Activated naive CD4-positive, alpha-beta T cell treated with anti-CD3 and anti-CD28 coated beads, Interleukin-2, amount 50 U/mL, for 72 hours (primary cell): Measurements from ENCODE around the gene ANKRD44. TPM values are rescaled to one million over a fixed set of nuclear protein-coding genes. Genes with fewer than 3 reads are reported as not detected.

Source experiments
- ATAC-seq, 2 donors: fragments of 150-1000 bp; cut with Tn5 transposase; 2 replicates each; pipeline ENCODE4 v1.10.0; 2021; ENCODE audit warnings: mild to moderate bottlenecking in 2 of 2, moderate library complexity in 2 of 2
- DNase-seq, 2 donors: peaks; one replicate each; pipeline ENCODE4 v3.0.0; 2021 to 2022; ENCODE audit warnings: low spot score in 2 of 2
- H3K27ac Mint-ChIP-seq, 2 donors: one replicate each; pipeline ENCODE4 v1.8.0; 2022; ENCODE audit warnings: mild to moderate bottlenecking in 2 of 2, mixed read lengths in 2 of 2
- H3K36me3 Mint-ChIP-seq, 2 donors: one replicate each; pipeline ENCODE4 v1.8.0; 2022; ENCODE audit warnings: mixed read lengths in 2 of 2
- H3K9me3 Mint-ChIP-seq, 2 donors: one replicate each; pipeline ENCODE4 v1.8.0; 2022; ENCODE audit warnings: mixed read lengths in 2 of 2
- total RNA-seq, 2 donors: library from RNA; stranded (reverse); gene quantifications; one replicate each; pipeline ENCODE4 v1.2.3, GENCODE V29; 2022

Gene ANKRD44
- total RNA-seq, 2 donors from 2014 or later = 103 to 130 TPM

DNA sequence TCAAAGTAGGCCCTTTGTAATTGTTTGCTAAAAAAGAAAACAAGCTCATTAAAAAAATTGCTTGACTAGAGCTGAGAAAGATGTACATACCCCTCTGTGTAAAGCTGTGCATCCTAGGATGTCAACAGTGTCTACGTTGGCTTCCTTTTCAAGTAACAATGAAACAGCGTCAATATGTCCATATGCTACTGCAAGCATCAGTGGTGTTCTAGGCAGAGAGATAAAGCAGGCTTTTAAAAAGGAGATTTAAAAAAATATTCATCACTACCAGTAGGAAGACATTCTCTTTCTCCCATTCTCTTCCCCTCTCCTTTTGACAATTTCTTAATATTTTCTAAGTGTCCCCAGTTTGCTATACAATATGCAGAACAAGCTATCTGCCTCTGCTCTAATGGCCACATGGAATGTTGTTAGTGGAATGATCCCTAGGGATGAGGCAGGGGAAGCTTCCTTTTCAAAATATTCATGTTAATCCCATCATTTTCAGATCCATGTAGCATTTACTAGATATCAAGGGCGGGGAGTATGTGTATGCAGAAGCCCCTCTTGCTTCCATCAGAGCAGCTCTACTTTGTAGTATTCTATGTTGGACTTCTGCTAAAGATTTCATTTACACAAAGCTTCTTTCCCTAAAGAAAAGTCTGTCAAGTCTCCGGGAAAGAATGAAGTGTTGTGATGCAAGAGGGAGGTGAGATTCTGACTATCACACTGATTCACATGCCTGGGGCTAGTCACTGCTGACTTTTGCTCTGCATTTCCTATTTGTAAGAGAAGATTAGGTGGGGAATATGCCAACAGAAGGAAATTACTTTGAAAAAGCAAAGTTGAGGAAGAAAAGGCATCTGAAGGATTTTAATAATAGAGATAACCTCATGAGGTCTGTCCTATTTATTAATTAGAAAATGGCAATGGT is 302.6 kb downstream of the ANKRD44 start:
- Mint-ChIP-seq H3K9me3 (no peaks in the 10 kb centered on the region), H3K36me3 (peaks cover 0 to 6% of the 10 kb centered on the region in 2 donors), H3K27ac (peak overlapping the region; percentile 27 to 66)
- ATAC-seq (no peak), DNase-seq (no peak)

DNA sequence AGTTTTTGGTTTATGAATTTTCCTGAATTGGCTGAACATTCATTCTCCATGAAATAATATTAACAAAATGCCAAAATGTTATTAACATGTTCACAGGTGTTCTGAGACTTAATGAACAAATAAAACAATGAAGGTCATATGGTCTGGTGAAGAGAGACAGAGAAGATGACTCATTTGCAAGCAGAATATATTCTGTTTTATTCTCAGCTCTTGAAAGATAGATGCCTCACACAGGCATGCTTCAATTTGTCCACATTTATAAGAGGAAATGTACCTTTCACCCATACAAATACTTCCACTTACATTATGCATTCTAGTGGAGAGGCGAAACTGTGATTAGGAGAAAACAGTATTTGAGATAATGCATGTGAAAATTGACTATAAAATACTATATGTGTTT is 308.7 kb downstream of the ANKRD44 start:
- peaks cover 0 to 16% of the 10 kb centered on the region in 2 donors for H3K36me3 Mint-ChIP-seq
- no peaks in the 10 kb centered on the region for H3K9me3 Mint-ChIP-seq
- no peak for DNase-seq
- H3K27ac Mint-ChIP-seq = peak overlapping the region; percentile 15 to 44
- no peak for ATAC-seq

DNA sequence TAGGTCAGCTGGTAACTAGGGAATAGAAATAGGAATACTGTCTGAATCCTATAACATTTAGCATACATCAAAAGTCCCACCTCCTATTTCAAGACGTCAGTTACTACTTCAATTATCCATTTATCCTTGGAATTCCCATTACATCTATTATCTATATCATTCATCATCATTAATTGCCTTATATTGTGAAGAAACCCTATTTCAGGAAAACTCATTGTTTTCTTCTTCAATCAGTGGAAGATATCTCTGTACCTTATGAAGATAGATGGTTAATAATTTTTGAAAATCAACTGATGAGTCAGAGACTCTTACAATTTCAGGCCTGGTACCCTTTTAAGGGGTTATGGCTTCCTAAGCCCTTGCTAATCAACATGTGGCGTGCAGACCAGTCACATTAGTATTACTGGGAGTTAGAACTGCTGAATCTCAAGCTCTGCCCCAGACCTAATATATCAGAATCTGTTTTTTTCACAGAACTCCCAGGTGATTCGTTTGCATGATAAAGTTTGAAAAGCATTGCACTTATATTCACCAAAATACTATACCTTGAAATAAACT is 314.7 kb downstream of the ANKRD44 start:
- peaks cover 10 to 32% of the 10 kb centered on the region in 2 donors for H3K36me3 Mint-ChIP-seq
- H3K27ac Mint-ChIP-seq = no peak overlapping the region
- H3K9me3 Mint-ChIP-seq = peaks cover 0 to under 1% of the 10 kb centered on the region in 2 donors
- no peak for DNase-seq
- no peak for ATAC-seq

DNA sequence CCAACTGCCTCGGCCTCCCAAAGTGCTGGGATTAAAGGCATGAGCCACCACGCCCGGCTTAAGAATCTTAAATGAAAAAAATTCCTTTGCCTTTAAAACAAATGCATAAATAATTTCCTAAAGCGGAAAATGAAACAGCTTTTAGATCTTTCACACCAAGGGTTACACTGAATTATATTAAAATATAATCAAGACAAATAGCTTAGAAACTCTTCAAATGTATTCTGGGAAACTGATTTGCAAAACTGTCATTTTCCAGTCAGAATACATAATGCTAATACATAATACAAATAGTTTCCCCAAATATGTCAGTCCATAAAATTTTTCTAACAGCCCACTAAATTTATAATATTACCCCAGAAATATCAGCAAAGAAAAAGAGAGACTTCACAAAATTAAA is 315.8 kb downstream of the ANKRD44 start:
- Mint-ChIP-seq H3K36me3 (peaks cover 17 to 37% of the 10 kb centered on the region in 2 donors), H3K9me3 (peaks cover 0 to 5% of the 10 kb centered on the region in 2 donors), H3K27ac (peak overlapping the region in 1 of 2 donors; percentile 55)
- DNase-seq (no peak), ATAC-seq (no peak)

DNA sequence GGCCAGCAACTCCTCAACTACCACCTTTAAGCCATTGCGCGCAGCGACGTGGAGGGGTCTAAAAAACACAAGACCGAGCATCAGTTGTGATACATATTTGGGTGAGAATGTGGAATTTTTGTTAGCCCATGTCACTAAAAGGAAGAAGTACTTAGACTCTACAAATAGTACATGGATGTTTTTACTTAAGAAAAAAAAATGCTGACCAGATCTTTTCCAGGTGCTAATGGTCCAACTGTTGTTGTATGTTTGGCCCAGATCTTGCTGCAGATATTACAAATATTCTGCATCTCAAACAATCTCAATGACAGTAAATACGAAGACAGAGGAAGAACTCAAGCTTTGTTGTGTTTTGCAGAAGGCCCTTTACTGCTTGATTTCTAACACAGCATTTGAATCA is 317.0 kb downstream of the ANKRD44 start:
- DNase-seq = no peak
- Mint-ChIP-seq H3K27ac (peak overlapping the region in 1 of 2 donors; percentile 4), H3K36me3 (peaks cover 17 to 39% of the 10 kb centered on the region in 2 donors), H3K9me3 (peaks cover 0 to 5% of the 10 kb centered on the region in 2 donors)
- no peak for ATAC-seq

DNA sequence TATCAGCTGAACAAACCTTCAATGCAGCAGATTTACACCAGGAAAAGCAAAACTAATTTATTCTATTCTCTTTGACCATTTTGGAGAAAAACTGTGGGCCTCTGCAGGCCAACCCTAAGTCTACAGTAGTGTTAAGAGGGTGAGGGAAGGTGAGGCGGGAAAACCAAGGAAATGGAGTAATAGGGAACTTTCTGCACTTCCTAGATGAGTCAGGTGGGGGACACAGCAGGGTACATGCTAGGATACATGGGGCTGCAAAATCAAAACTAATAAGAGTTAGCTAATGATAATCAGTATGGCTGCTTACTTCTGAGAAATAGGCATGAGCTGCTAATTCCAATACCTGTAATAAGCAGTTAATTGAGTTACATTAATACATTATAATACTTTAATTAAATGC is 318.1 kb downstream of the ANKRD44 start:
- DNase-seq = no peak
- H3K36me3 Mint-ChIP-seq = peaks cover 17 to 39% of the 10 kb centered on the region in 2 donors
- ATAC-seq = no peak
- peaks cover 0 to 5% of the 10 kb centered on the region in 2 donors for H3K9me3 Mint-ChIP-seq
- H3K27ac Mint-ChIP-seq = peak overlapping the region; percentile 83 to 99

DNA sequence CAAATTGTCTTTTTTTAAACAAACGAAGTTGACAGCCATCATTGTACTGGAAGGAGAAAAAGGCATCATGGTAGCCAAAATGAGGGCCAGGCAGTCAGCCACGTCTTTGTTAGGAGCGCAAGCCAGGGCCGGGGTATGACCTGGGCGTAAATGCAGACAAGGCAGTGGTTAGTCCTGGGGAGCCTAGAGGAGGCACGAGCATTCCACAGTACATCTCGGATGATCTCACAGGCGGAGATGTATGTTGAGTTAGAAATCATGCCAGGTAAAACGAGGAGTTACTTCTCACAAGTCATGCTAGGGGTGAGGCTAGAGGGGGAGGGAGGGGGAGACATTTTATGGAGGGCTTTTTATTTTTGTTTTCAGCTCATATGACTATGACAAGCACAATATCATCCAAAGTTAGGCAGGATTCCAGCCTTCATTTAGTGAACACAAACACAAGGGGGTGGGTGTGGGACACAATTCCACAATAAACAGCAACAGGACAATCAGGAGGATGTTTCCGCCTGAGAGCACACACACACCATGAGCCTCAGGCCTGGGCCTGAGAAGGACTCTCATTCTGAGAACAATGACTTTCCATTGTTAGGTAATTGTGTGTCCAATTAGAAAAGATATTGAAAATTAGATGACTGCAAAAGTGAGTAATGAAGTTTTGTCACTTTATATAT is 319.7 kb downstream of the ANKRD44 start:
- Mint-ChIP-seq H3K36me3 (peaks cover 17 to 52% of the 10 kb centered on the region in 2 donors), H3K27ac (peak overlapping the region; percentile 83 to 99), H3K9me3 (peaks cover 0 to 5% of the 10 kb centered on the region in 2 donors)
- peak in 1 of 2 donors; percentile 14 for ATAC-seq
- no peak for DNase-seq

DNA sequence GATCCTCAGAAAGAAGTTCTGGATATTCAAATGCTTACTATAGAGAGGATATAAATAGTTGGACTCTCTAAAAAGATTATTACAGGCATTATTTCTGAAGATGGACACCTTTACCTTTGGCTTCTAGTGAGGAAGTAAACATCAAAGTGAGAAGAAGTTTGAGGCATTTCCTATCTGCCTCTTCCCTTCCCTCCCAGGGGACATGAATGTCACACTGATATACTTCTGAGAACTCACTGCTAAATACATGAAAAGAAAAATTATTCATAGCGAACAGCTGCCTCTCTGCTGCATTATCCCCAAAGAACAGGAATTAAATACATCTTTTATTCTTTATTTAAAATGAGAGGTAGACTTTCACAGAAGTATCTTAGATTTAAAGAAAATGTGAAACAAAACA is 320.5 kb downstream of the ANKRD44 start:
- H3K27ac Mint-ChIP-seq = peak overlapping the region; percentile 83 to 99
- H3K9me3 Mint-ChIP-seq = peaks cover 3 to 12% of the 10 kb centered on the region in 2 donors

DNA sequence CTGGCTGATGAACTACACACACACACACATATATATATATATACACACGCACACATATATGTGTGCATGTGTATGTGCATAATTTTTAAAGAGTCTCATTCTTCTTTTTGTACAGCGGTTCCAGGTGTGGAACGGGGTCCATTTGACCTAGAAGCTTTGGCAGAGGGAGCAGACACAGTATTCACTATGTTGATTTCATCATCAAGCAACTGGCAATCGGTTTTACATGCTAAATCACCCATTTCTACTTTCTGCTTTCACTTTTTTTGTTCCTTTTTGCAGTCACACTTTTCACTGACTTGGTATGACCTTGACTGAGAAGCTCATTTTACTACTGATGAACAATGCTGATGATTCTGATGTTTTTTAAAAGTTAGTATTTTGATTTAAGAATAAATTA is 321.1 kb downstream of the ANKRD44 start:
- peak overlapping the region; percentile 83 to 99 for H3K27ac Mint-ChIP-seq
- ATAC-seq (no peak), DNase-seq (no peak)
- peaks cover 22 to 67% of the 10 kb centered on the region in 2 donors for H3K36me3 Mint-ChIP-seq
- peaks cover 8 to 18% of the 10 kb centered on the region in 2 donors for H3K9me3 Mint-ChIP-seq

More for the DNA sequence above, 320.5 kb downstream of the ANKRD44 start:
- ATAC-seq (no peak), DNase-seq (no peak)
- peaks cover 18 to 61% of the 10 kb centered on the region in 2 donors for H3K36me3 Mint-ChIP-seq

DNA sequence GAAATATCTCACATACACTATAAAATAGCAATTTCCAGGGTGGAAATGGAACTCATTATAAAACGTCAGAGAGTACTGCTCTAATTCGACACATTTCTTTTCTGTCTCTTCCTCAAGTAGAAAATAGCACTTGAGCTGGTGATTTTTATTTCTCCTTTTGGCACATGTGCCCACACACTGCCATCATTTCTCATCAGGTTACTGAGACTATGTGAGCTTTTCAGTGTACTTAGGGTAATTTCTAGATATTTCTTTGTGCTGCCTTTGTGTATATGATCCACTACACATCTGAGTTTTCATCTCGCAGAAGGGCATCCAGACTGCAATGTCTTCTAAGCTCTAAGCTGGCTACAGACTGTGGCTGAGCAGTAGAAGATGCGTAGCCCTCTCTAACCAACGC is 321.9 kb downstream of the ANKRD44 start:
- ATAC-seq = peak in 1 of 2 donors; percentile 1
- H3K27ac Mint-ChIP-seq = peak overlapping the region; percentile 83 to 99
- H3K36me3 Mint-ChIP-seq = peaks cover 22 to 69% of the 10 kb centered on the region in 2 donors

DNA sequence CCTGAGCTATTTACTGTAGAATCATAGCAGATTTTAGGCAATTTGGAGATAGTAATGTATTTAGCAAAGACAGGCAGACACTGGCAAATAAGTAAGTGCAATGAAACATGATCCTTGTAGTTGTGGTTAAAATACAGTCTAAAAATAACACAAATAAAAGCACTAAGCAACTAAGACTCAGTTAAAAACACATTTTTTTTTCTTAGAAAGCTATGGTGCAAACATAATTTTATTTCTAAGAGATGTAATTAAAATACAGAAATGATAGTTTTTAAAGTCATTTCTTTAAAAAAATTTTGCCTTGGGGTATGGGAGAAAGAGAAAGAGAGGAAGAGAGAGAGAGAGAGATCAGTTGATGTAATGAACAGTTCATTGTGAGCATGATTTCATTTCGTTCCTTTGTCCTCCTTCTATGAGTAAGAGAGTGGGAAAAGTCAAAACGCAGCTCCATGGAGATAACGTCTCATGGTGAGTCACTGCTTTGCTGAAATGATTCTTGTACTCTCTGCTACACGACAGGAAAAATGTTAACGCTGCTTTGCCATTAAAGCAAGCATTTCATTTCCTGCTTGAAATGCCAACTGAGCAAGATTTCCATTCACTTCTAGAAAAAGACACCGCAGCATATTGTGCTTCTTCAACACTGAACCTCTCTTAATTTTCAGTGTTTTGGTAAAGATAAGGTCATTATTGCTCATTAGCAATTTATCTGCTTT is 322.8 kb downstream of the ANKRD44 start:
- Mint-ChIP-seq H3K27ac (peak overlapping the region; percentile 83 to 99), H3K9me3 (peaks cover 8 to 22% of the 10 kb centered on the region in 2 donors), H3K36me3 (peaks cover 22 to 62% of the 10 kb centered on the region in 2 donors)
- ATAC-seq = peak; percentile 94 to 99
- peak in 1 of 2 donors; percentile 47 for DNase-seq

More for the DNA sequence above, 321.9 kb downstream of the ANKRD44 start:
- no peak for DNase-seq
- peaks cover 8 to 22% of the 10 kb centered on the region in 2 donors for H3K9me3 Mint-ChIP-seq

DNA sequence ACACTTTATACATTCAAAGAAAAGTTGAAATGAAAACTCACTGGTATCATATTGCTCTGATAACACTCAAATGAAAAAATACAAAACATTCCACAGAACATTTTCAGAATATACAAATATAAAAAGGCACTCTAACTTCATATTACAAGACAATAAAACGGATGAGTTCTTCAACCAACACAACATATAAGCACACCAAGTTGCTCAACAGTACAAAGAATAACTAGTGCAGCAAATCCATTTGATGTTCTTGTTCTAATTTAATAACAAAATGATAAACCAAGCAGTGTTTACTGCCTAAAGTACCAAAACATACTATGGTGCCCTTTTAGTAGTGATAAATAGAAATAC is 323.3 kb downstream of the ANKRD44 start:
- H3K36me3 Mint-ChIP-seq = peaks cover 20 to 59% of the 10 kb centered on the region in 2 donors
- peak overlapping the region; percentile 83 to 99 for H3K27ac Mint-ChIP-seq
- ATAC-seq (no peak), DNase-seq (no peak)
- H3K9me3 Mint-ChIP-seq = peaks cover 8 to 27% of the 10 kb centered on the region in 2 donors

DNA sequence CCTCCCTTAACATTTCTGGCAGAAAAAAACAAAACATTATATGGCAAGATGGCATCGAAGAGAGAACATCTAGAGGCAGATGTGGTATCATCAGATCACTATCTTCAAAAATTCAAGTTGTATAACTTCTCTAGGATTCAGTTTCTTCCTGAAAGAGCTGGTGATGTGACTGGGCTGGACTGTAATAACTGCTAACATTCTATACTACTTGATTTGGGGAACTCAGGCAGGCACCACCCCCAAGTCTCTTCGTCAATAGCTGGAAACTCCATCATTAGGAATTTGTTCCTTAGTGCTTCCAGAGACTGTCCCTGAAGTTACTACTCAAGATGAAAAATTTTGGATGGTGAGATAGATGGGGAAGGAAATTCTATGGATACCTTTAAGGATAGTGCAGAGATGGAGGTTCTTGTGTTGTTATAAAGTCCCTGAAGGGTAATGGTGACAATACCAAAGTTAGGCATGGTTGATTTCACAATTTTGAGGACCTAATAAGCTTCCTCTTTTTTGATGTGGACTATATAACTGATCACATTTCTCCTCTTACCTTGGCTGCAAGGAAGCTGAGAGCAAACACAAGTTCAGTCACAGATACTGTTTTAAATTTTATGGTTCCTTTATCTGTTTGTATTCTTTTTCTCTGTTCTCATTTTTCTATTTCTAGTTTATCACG is 324.9 kb downstream of the ANKRD44 start:
- peaks cover 8 to 32% of the 10 kb centered on the region in 2 donors for H3K9me3 Mint-ChIP-seq
- DNase-seq (no peak), ATAC-seq (no peak)
- peak overlapping the region; percentile 90 to 99 for H3K27ac Mint-ChIP-seq
- peaks cover 10 to 45% of the 10 kb centered on the region in 2 donors for H3K36me3 Mint-ChIP-seq

DNA sequence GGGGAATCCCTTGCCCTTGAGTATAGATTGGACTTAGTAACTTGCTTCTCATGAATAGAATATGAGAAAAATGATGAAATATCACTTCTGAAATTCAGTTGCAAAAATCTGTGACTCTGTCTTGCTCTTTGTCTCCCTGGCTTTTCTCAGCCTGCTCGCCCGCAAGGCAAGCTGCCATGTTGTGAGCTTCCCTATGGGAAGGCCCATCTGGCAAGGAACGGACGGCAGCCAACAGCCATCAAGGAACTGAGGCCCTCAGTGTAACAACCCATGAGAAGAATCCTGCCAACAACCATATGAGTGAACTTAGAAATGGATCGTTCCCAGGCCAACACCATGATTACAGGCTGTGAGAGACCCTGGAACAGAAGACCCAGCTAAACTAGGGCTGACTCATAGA is 325.7 kb downstream of the ANKRD44 start:
- peaks cover 6 to 37% of the 10 kb centered on the region in 2 donors for H3K36me3 Mint-ChIP-seq
- H3K27ac Mint-ChIP-seq = peak overlapping the region; percentile 90 to 99
- H3K9me3 Mint-ChIP-seq = peaks cover 8 to 28% of the 10 kb centered on the region in 2 donors
- DNase-seq (no peak), ATAC-seq (no peak)

DNA sequence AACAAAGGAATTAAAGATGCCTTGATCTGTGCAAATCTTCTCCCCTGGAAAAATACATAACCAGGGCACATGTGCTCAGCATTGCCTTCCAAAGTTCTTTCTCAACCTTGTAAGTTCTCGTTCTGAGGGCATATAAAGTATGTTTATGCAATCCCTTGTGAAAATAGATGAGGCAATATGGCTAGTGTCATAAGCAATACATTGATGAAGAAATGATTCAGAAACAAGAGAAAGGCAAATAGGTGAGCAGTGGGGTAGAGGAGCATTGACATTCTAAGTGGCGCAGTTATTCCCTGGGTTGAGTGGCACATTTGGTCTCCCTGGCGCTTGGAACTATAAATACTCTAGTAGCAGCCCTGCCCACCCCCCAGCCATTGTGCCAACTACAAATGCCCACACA is 326.6 kb downstream of the ANKRD44 start:
- no peak for DNase-seq
- Mint-ChIP-seq H3K27ac (peak overlapping the region in 1 of 2 donors; percentile 99), H3K9me3 (peaks cover 8 to 28% of the 10 kb centered on the region in 2 donors), H3K36me3 (peaks cover 6 to 34% of the 10 kb centered on the region in 2 donors)
- ATAC-seq = no peak

DNA sequence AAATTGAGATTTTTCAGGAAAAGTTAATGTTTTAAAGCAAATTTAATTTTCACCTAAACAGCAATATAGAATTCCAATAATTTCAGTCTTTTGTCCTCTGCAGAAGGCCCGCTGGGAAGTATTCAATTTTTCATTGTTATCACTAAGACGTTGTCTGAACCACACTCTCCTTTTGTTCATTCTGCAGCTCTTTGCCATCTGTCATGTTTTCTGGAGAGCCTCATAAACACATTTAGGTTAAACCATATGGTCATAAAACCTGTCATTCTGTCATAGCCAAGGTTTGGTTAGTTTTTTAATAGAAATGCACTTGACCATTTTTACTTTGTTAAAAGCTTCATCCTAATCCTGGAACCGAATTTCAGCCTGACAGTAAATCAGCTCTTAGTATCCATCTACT is 330.1 kb downstream of the ANKRD44 start:
- DNase-seq (no peak), ATAC-seq (no peak)
- Mint-ChIP-seq H3K36me3 (peaks cover 6 to 22% of the 10 kb centered on the region in 2 donors), H3K9me3 (peaks cover 12 to 30% of the 10 kb centered on the region in 2 donors), H3K27ac (no peak overlapping the region)
